ENCODE results near the gene ISLR. TPM values are rescaled to one million over a fixed set of nuclear protein-coding genes. Genes with fewer than 3 reads are reported as not detected.

The ISLR gene
- total RNA-seq, 2 experiments from 2014 or later, result not detected

DNA sequence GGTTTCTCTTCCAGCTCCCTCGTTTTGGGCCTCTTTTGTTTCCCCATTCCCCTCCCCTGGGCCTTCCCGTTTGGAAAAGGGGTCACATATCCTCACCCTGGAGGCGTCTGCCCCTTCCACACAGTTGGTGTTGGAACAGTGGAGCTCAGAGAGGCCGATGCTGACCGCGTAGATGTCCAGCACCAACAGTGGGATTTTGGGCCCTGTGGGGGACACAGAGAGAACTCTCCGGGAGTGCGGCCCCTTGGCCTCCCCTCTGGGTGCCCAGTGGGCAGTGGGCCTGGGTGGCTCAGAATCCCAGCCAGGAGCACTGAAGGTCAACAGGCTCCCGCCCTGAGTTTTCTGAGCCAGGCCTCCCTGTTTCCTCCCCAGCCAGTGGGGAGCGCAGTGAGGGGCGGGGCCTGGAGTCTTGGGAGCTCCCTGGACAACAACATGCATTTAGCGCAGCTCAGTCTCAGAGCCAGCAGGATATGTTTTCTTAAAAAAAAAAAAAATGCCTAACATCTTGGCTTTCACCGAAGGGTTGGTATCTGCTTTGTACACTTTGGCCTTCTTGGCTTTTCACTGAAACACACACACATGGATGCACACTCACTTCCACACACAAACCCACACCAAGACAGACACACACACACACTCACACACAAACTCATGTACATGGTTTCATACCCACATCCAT lies 670 bp upstream of the ISLR start:
- POLR2A ChIA-PET, result no interaction called here
- ATAC-seq (ENCODE audit: poor library complexity), result no peak
- H3K4me1 Mint-ChIP-seq (ENCODE audit: low read depth), result no peaks in the 10 kb centered on the region
- H3K27ac ChIP-seq (ENCODE audit: low read depth in 1 of 2, low read length in 2 of 2), result no peak overlapping the region
- no peaks in the 10 kb centered on the region for H3K9me3 ChIP-seq (ENCODE audit: control insufficient read depth in 1 of 2, insufficient read depth in 1 of 2, low read length in 2 of 2)
- H3K27me3 Mint-ChIP-seq, result no peaks in the 10 kb centered on the region
- no peak for DNase-seq
- H3K4me3 ChIP-seq (ENCODE audit: low read length), result no peak overlapping the region
- no peak overlapping the region for H3K27ac Mint-ChIP-seq
- intact Hi-C loops (cut with DNase I, micrococcal nuclease), result no loop called here
- H3K27me3 ChIP-seq (ENCODE audit: control insufficient read depth in 1 of 2, insufficient read depth in 2 of 2, low read length in 2 of 2), result no peaks in the 10 kb centered on the region
- no peaks in the 10 kb centered on the region for H3K36me3 Mint-ChIP-seq (ENCODE audit: low read depth)
- CTCF ChIA-PET, result interaction anchor here (0.6 kb wide), 1 partner anchor 336 kb away, joined by 3 read pairs; no protein-coding TSS in a partner anchor
- H3K36me3 ChIP-seq (ENCODE audit: insufficient read depth, low read length), result no peaks in the 10 kb centered on the region
- no peak overlapping the region for H3K4me3 Mint-ChIP-seq
- no peaks in the 10 kb centered on the region for H3K4me1 ChIP-seq (ENCODE audit: insufficient read depth, low read length)
- H3K9me3 Mint-ChIP-seq, result no peaks in the 10 kb centered on the region
- TF ChIP-seq, protein P1, sequence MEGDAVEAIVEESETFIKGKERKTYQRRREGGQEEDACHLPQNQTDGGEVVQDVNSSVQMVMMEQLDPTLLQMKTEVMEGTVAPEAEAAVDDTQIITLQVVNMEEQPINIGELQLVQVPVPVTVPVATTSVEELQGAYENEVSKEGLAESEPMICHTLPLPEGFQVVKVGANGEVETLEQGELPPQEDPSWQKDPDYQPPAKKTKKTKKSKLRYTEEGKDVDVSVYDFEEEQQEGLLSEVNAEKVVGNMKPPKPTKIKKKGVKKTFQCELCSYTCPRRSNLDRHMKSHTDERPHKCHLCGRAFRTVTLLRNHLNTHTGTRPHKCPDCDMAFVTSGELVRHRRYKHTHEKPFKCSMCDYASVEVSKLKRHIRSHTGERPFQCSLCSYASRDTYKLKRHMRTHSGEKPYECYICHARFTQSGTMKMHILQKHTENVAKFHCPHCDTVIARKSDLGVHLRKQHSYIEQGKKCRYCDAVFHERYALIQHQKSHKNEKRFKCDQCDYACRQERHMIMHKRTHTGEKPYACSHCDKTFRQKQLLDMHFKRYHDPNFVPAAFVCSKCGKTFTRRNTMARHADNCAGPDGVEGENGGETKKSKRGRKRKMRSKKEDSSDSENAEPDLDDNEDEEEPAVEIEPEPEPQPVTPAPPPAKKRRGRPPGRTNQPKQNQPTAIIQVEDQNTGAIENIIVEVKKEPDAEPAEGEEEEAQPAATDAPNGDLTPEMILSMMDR (IDR thresholded peaks at IDR 0.05), result no peak

GRCh38 chr15:74174219-74174957 lies 878 bp downstream of the ISLR start:
- no peak overlapping the region for H3K4me3 Mint-ChIP-seq
- CTCF ChIA-PET, result no interaction called here
- no peaks in the 10 kb centered on the region for H3K27me3 Mint-ChIP-seq
- no peak for ATAC-seq (ENCODE audit: poor library complexity)
- H3K9me3 ChIP-seq (ENCODE audit: control insufficient read depth in 1 of 2, insufficient read depth in 1 of 2, low read length in 2 of 2), result no peaks in the 10 kb centered on the region
- H3K27me3 ChIP-seq (ENCODE audit: control insufficient read depth in 1 of 2, insufficient read depth in 2 of 2, low read length in 2 of 2), result no peaks in the 10 kb centered on the region
- no peak overlapping the region for H3K27ac Mint-ChIP-seq
- H3K27ac ChIP-seq (ENCODE audit: low read depth in 1 of 2, low read length in 2 of 2), result no peak overlapping the region
- H3K36me3 ChIP-seq (ENCODE audit: insufficient read depth, low read length), result no peaks in the 10 kb centered on the region
- H3K4me3 ChIP-seq (ENCODE audit: low read length), result no peak overlapping the region
- POLR2A ChIA-PET, result no interaction called here
- no peaks in the 10 kb centered on the region for H3K9me3 Mint-ChIP-seq
- no peaks in the 10 kb centered on the region for H3K36me3 Mint-ChIP-seq (ENCODE audit: low read depth)
- intact Hi-C loops (cut with DNase I, micrococcal nuclease), result no loop called here
- no peak for DNase-seq
- H3K4me1 ChIP-seq (ENCODE audit: insufficient read depth, low read length), result no peaks in the 10 kb centered on the region
- no peaks in the 10 kb centered on the region for H3K4me1 Mint-ChIP-seq (ENCODE audit: low read depth)
- TF ChIP-seq, protein P1 (IDR thresholded peaks at IDR 0.05), result no peak

DNA sequence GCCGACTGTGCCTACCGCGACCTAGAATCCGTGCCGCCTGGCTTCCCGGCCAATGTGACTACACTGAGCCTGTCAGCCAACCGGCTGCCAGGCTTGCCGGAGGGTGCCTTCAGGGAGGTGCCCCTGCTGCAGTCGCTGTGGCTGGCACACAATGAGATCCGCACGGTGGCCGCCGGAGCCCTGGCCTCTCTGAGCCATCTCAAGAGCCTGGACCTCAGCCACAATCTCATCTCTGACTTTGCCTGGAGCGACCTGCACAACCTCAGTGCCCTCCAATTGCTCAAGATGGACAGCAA lies 1.4 kb downstream of the ISLR start:
- Mint-ChIP-seq H3K27me3 (no peaks in the 10 kb centered on the region), H3K9me3 (no peaks in the 10 kb centered on the region), H3K4me3 (no peak overlapping the region), H3K4me1 (ENCODE audit: low read depth) (no peaks in the 10 kb centered on the region), H3K36me3 (ENCODE audit: low read depth) (no peaks in the 10 kb centered on the region), H3K27ac (no peak overlapping the region)
- no peaks in the 10 kb centered on the region for H3K36me3 ChIP-seq (ENCODE audit: insufficient read depth, low read length)
- CTCF ChIA-PET, result no interaction called here
- POLR2A ChIA-PET, result no interaction called here
- H3K9me3 ChIP-seq (ENCODE audit: control insufficient read depth in 1 of 2, insufficient read depth in 1 of 2, low read length in 2 of 2), result peaks cover 0 to 2% of the 10 kb centered on the region in 2 experiments
- DNase-seq (no peak), ATAC-seq (ENCODE audit: poor library complexity) (no peak)
- no peaks in the 10 kb centered on the region for H3K4me1 ChIP-seq (ENCODE audit: insufficient read depth, low read length)
- no peaks in the 10 kb centered on the region for H3K27me3 ChIP-seq (ENCODE audit: control insufficient read depth in 1 of 2, insufficient read depth in 2 of 2, low read length in 2 of 2)
- H3K4me3 ChIP-seq (ENCODE audit: low read length), result no peak overlapping the region
- TF ChIP-seq, protein P1 (IDR thresholded peaks at IDR 0.05), result no peak
- H3K27ac ChIP-seq (ENCODE audit: low read depth in 1 of 2, low read length in 2 of 2), result no peak overlapping the region
- intact Hi-C loops (cut with DNase I, micrococcal nuclease), result no loop called here
